A549 (cell line): ENCODE data around the gene PAK2. TPM values are rescaled to one million over a fixed set of nuclear protein-coding genes. Genes with fewer than 3 reads are reported as not detected.
A peak's percentile ranks its signal among the peaks of the same experiment; 100 is the strongest.

ENCODE experiments used
- ATAC-seq, 2 experiments: fragments of 200-7000 bp in 1 of 2; fragments of >200 bp in 1 of 2; cut with Nextera tagmentation in 1 of 2; cut with Tn5 transposase in 1 of 2; 3 replicates each; pipeline versions ENCODE4 v1.8.0 to v1.9.1; 2018 to 2020; ENCODE audit warnings: mild to moderate bottlenecking in 1 of 2, moderate library complexity in 1 of 2
- CTCF ChIA-PET: fragments of 300-600 bp; sonication (Branson Sonifier 250); formaldehyde crosslinking; extraction: SDS; loops from one replicate; lab custom pipeline; 2021; ENCODE audit warnings: antibody characterized with exemption, inconsistent platforms; lab: Yijun Ruan, JAX
- POLR2A ChIA-PET: fragments of 350-600 bp; formaldehyde crosslinking; extraction: SDS; loops from one replicate; lab custom pipeline; 2021; ENCODE audit warnings: antibody characterized with exemption, inconsistent platforms; lab: Yijun Ruan, JAX
- DNase-seq, 2 experiments: peaks; one replicate each; pipeline versions ENCODE4 v3.0.0 to v3.0.0-alpha.2; 2011 to 2016; ENCODE audit warnings: low read depth in 1 of 2, low spot score in 1 of 2
- FAIRE-seq: peaks from 2 replicates; lab custom pipeline; 2011; peaks lifted over from hg19 to GRCh38; lab: Jason Lieb, UNC
- H3K27ac ChIP-seq, 2 experiments: fragments of >200 bp; sonication (Bioruptor Twin); formaldehyde crosslinking; 3 replicates each; pipeline ENCODE4 v1.5.1; 2016 to 2017
- H3K4me1 ChIP-seq: fragments of >200 bp; sonication (Bioruptor Twin); formaldehyde crosslinking; 3 replicates; pipeline ENCODE4 v1.6.1; 2016
- H3K4me2 ChIP-seq: fragments of >200 bp; sonication (Bioruptor Twin); formaldehyde crosslinking; 3 replicates; pipeline ENCODE4 v1.6.1; 2016
- H3K4me3 ChIP-seq: fragments of >200 bp; sonication (Bioruptor Twin); formaldehyde crosslinking; 3 replicates; pipeline ENCODE4 v1.5.1; 2016
- H3K9me3 ChIP-seq: fragments of >200 bp; sonication (Bioruptor Twin); formaldehyde crosslinking; 3 replicates; pipeline ENCODE4 v1.6.1; 2016
- BHLHE40 ChIP-seq: IDR thresholded peaks from 2 replicates; pipeline ENCODE4 v1.6.1; 2012; ENCODE audit warnings: low read depth, low read length, inconsistent platforms
- CBX2 ChIP-seq: fragments of 200-600 bp; sonication (generic); IDR thresholded peaks from 2 replicates; pipeline ENCODE4 v1.6.1; 2016; ENCODE audit warnings: low read depth, mild to moderate bottlenecking, borderline replicate concordance
- CBX8 ChIP-seq: fragments of 200-600 bp; sonication (generic); IDR thresholded peaks from 2 replicates; pipeline ENCODE4 v1.6.1; 2016
- CEBPB ChIP-seq, 2 experiments: fragments of >200 bp in 1 of 2; sonication (Bioruptor Twin) in 1 of 2; formaldehyde crosslinking in 1 of 2; IDR thresholded peaks; 2 replicates each; pipeline ENCODE4 v1.6.1; 2012 to 2016
- E2F6 ChIP-seq: IDR thresholded peaks from 2 replicates; pipeline ENCODE4 v1.6.1; 2012; ENCODE audit warnings: low read depth, borderline replicate concordance
- EHF ChIP-seq: fragments of 250-450 bp; sonication (Bioruptor Pico); IDR thresholded peaks from 2 replicates; pipeline ENCODE4 v1.5.0; 2020; ENCODE audit warnings: mild to moderate bottlenecking
- FOSL2 ChIP-seq, 2 experiments: fragments of 450-650 bp in 1 of 2; fragments of >200 bp in 1 of 2; sonication (Bioruptor Twin) in 1 of 2; formaldehyde crosslinking; IDR thresholded peaks; 2 replicates each; pipeline versions ENCODE4 v1.5.0 to v1.6.1; 2016 to 2020; ENCODE audit warnings: mild to moderate bottlenecking in 1 of 2, moderate library complexity in 1 of 2
- GATA3 ChIP-seq: IDR thresholded peaks from 2 replicates; pipeline ENCODE4 v1.6.1; 2012; ENCODE audit warnings: borderline replicate concordance
- HEYL ChIP-seq: fragments of 250-450 bp; sonication (Bioruptor Pico); IDR thresholded peaks from 2 replicates; pipeline ENCODE4 v1.8.0; 2021; ENCODE audit warnings: mild to moderate bottlenecking, moderate library complexity
- HOXA7 ChIP-seq: fragments of 250-450 bp; sonication (Bioruptor Pico); IDR thresholded peaks from 2 replicates; pipeline ENCODE4 v1.5.0; 2020; ENCODE audit warnings: mild to moderate bottlenecking, moderate library complexity
- HOXB13 ChIP-seq: fragments of 250-450 bp; sonication (Bioruptor Pico); IDR thresholded peaks from 2 replicates; pipeline ENCODE4 v1.5.0; 2020; ENCODE audit warnings: low read depth, mild to moderate bottlenecking, moderate library complexity
- JUNB ChIP-seq: fragments of >200 bp; sonication (Bioruptor Twin); formaldehyde crosslinking; IDR thresholded peaks from 2 replicates; pipeline ENCODE4 v1.6.1; 2016
- MAFK ChIP-seq: fragments of 450-650 bp; IDR thresholded peaks from 2 replicates; pipeline ENCODE4 v1.6.1; 2014; ENCODE audit not compliant: partially characterized antibody
- NFE2L2 ChIP-seq: fragments of 150-350 bp; conservative IDR thresholded peaks from 2 replicates; pipeline ENCODE4 v1.6.1; 2014; ENCODE audit warnings: low read length
- NPAS2 ChIP-seq: fragments of 250-450 bp; sonication (Bioruptor Pico); IDR thresholded peaks from 2 replicates; pipeline ENCODE4 v1.8.0; 2022; ENCODE audit warnings: mild to moderate bottlenecking, moderate library complexity, borderline replicate concordance
- PHF8 ChIP-seq: fragments of 200-600 bp; sonication (generic); IDR thresholded peaks from 2 replicates; pipeline ENCODE4 v1.6.1; 2016; ENCODE audit warnings: low read depth, mild to moderate bottlenecking, antibody characterized with exemption, moderate library complexity, borderline replicate concordance
- POLR2AphosphoS2 ChIP-seq: conservative IDR thresholded peaks from 2 replicates; pipeline ENCODE4 v1.6.1; 2012; ENCODE audit warnings: low read length, improper control_type of control experiment, inconsistent platforms
- RAD21 ChIP-seq, 2 experiments: fragments of >200 bp in 1 of 2; sonication (Bioruptor Twin) in 1 of 2; formaldehyde crosslinking in 1 of 2; IDR thresholded peaks in 1 of 2; conservative IDR thresholded peaks in 1 of 2; 2 replicates in 1 of 2; 3 replicates in 1 of 2; pipeline ENCODE4 v1.6.1; 2012 to 2018; ENCODE audit warnings: inconsistent platforms in 1 of 2
- RFX5 ChIP-seq: fragments of 450-650 bp; IDR thresholded peaks from 2 replicates; pipeline ENCODE4 v1.7.1; 2014; ENCODE audit warnings: antibody characterized with exemption, mild to moderate bottlenecking, moderate library complexity
- RNF2 ChIP-seq: fragments of 200-600 bp; sonication (generic); IDR thresholded peaks from 2 replicates; pipeline ENCODE4 v1.6.1; 2016; ENCODE audit warnings: low read depth, mild to moderate bottlenecking, antibody characterized with exemption, moderate library complexity, borderline replicate concordance
- SMC3 ChIP-seq: fragments of >200 bp; sonication (Bioruptor Twin); formaldehyde crosslinking; IDR thresholded peaks from 3 replicates; pipeline ENCODE4 v1.6.1; 2018; ENCODE audit warnings: inconsistent platforms
- SREBF2 ChIP-seq: fragments of 450-650 bp; IDR thresholded peaks from 2 replicates; pipeline ENCODE4 v1.6.1; 2014; ENCODE audit warnings: mild to moderate bottlenecking, moderate library complexity
- TFCP2L1 ChIP-seq: fragments of 250-450 bp; sonication (Bioruptor Pico); IDR thresholded peaks from 2 replicates; pipeline ENCODE4 v1.5.0; 2021; ENCODE audit warnings: mild to moderate bottlenecking
- TP53 ChIP-seq: fragments of 250-450 bp; sonication (Bioruptor Pico); IDR thresholded peaks from 2 replicates; pipeline ENCODE4 v1.5.0; 2021; ENCODE audit warnings: mild to moderate bottlenecking, moderate library complexity
- ZC3H11A ChIP-seq: fragments of 450-650 bp; IDR thresholded peaks from 2 replicates; pipeline ENCODE4 v1.6.1; 2014; ENCODE audit warnings: antibody characterized with exemption, mild to moderate bottlenecking
- ZFP36 ChIP-seq: fragments of 450-650 bp; IDR thresholded peaks from 2 replicates; pipeline ENCODE4 v1.6.1; 2014; ENCODE audit warnings: borderline replicate concordance; ENCODE audit not compliant: partially characterized antibody
- ZNF302 ChIP-seq: fragments of 250-450 bp; sonication (Bioruptor Pico); IDR thresholded peaks from 2 replicates; pipeline ENCODE4 v1.9.0; 2021; ENCODE audit warnings: inconsistent platforms, mild to moderate bottlenecking, moderate library complexity
- WGBS: methylation state at CpG from one replicate; pipeline ENCODE4 v1.1.6; 2017; ENCODE audit errors: missing lambda C conversion rate; 5-methylcytosine and 5-hydroxymethylcytosine counted together
- polyA plus RNA-seq, 4 experiments: library from polyadenylated mRNA; depleted of rRNA in 3 of 4; stranded (reverse); fragments of >200 nt; fragmentation: RNase III in 1 of 4; extraction: RNeasy Plus Mini Kit Qiagen cat#74134 plus additional on column Dnase treatment in 1 of 4; gene quantifications; 2 replicates in 3 of 4; 3 replicates in 1 of 4; pipeline ENCODE4 v1.2.3, GENCODE V29; 2011 to 2017
- TF ChIP-seq, protein P1 (sequence below): fragments of 150-350 bp; IDR thresholded peaks from 2 replicates; pipeline ENCODE4 v1.6.1; 2014; ENCODE audit warnings: low read depth, mild to moderate bottlenecking, low read length

The PAK2 gene
- polyA plus RNA-seq, 2 of the 4 experiments (the other 2 are of a cell fraction) = 33.0 to 49.8 TPM

DNA sequence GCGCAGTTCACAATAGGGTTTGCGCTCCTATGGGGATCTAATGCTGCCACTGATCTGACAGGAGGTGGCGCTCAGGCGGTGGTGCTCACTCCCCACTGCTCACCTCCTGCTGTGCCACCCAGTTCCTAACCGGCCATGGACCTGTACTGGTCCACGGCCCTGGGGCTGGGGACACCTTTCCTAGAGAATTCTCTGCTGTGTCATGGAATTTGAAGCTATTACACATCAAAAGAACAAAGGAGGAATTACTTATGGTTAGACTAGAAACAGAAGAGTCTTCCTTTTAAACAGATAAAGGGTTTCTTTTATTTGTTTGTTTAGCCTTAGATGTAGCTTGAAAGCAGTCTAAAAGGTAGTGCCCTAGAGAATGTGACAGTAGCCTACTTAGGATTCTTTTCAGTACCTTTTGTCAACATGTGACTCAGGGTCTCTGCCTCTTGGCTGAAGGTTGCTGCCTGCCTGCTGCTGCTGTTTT lies 50.3 kb downstream of the PAK2 start:
- TF ChIP-seq RNF2 = no peak
- peak in 1 of 2 experiments; percentile 35; a peak in 3 of 5 replicates for TF ChIP-seq RAD21 (conservative IDR thresholded peaks at IDR 0.05 in 1 of 2, IDR thresholded peaks at IDR 0.05 in 1 of 2)
- TF ChIP-seq SMC3 = 0 out of 3 replicates have a peak, but pooled peaks have one; percentile 19
- ChIA-PET CTCF (interaction anchor here (0.6 to 1.5 kb wide), 2 partner anchors 15 to 28 kb away, joined by 3 read pairs; no protein-coding TSS in a partner anchor), POLR2A (no interaction called here)
- DNase-seq = peak; percentile 20 to 51
- FAIRE-seq = no peak
- H3K27ac ChIP-seq = peak overlapping the region in 1 of 2 experiments; percentile 63; a peak in 3 of 6 replicates
- H3K4me3 ChIP-seq = no peak overlapping the region
- peak overlapping the region; percentile 59 for H3K4me2 ChIP-seq
- H3K4me1 ChIP-seq = peaks cover 48% of the 10 kb centered on the region
- peaks cover 9% of the 10 kb centered on the region; the same call in 2 of the 3 replicates for H3K9me3 ChIP-seq
- ATAC-seq = peak; percentile 64 to 80; a peak in 4 of 6 replicates
- WGBS = 14% methylated on average over 4 of the region's 6 CpGs

- FAIRE-seq = no peak
- no peak for TF ChIP-seq JUNB
- TF ChIP-seq CBX8 = no peak
- no peak for TF ChIP-seq CBX2
- no peak for TF ChIP-seq NFE2L2
- TF ChIP-seq ZFP36 = no peak
- TF ChIP-seq HEYL (CRISPR knock-in tag) = no peak
- no peak for TF ChIP-seq SREBF2
- no peak for TF ChIP-seq ZNF302 (CRISPR knock-in tag)
- no peak for TF ChIP-seq RFX5
- no peak for TF ChIP-seq FOSL2 (IDR thresholded peaks at IDR 0.05)
- no peak for TF ChIP-seq FOSL2 (CRISPR knock-in tag; IDR thresholded peaks at IDR 0.05)
- TF ChIP-seq GATA3 = no peak
- TF ChIP-seq, protein P1, sequence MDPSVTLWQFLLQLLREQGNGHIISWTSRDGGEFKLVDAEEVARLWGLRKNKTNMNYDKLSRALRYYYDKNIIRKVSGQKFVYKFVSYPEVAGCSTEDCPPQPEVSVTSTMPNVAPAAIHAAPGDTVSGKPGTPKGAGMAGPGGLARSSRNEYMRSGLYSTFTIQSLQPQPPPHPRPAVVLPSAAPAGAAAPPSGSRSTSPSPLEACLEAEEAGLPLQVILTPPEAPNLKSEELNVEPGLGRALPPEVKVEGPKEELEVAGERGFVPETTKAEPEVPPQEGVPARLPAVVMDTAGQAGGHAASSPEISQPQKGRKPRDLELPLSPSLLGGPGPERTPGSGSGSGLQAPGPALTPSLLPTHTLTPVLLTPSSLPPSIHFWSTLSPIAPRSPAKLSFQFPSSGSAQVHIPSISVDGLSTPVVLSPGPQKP = no peak
- TF ChIP-seq, all 56 proteins: peak for 0
- DNase-seq (no peak), ATAC-seq (no peak)
- peak overlapping the region; percentile 59 for H3K4me2 ChIP-seq
- peaks cover 9% of the 10 kb centered on the region; the same call in 2 of the 3 replicates for H3K9me3 ChIP-seq
- H3K4me3 ChIP-seq = no peak overlapping the region
- POLR2A ChIA-PET = no interaction called here
- WGBS = 87% methylated on average over 6 of the region's 6 CpGs
- H3K27ac ChIP-seq = peak overlapping the region in 1 of 2 experiments; percentile 63; a peak in 3 of 6 replicates
- H3K4me1 ChIP-seq = peaks cover 48% of the 10 kb centered on the region
- CTCF ChIA-PET = no interaction called here
Observed at GRCh38 chr3:196790636-196791035, 51.0 kb downstream of the PAK2 start.

GRCh38 chr3:196792771-196793170 lies 53.1 kb downstream of the PAK2 start:
- FAIRE-seq (no peak), DNase-seq (peak in 1 of 2 experiments; percentile 16), ATAC-seq (peak; percentile 28 to 47; a peak in 5 of 6 replicates)
- Histone ChIP-seq H3K4me2 (peak overlapping the region; percentile 89), H3K4me1 (peaks cover 43% of the 10 kb centered on the region), H3K4me3 (0 out of 3 replicates have a peak overlapping the region, but pooled peaks have one; percentile 21), H3K27ac (peak overlapping the region; percentile 69 to 86), H3K9me3 (peaks cover 9% of the 10 kb centered on the region; the same call in 1 of the 3 replicates)
- CTCF ChIA-PET = no interaction called here
- POLR2A ChIA-PET = interaction anchor here (1.0 kb wide), 1 partner anchor 81 kb away, joined by 3 read pairs; the partner anchor contains the start of genes CEP19 and PIGX
- no peak for TF ChIP-seq PHF8
- peak; percentile 11 to 26; a peak in 1 of 4 replicates for TF ChIP-seq CEBPB (IDR thresholded peaks at IDR 0.05)
- no peak for TF ChIP-seq BHLHE40
- WGBS = 41% methylated on average over 5 of the region's 5 CpGs

- Histone ChIP-seq H3K4me1 (peaks cover 40% of the 10 kb centered on the region), H3K4me2 (peak overlapping the region; percentile 89), H3K9me3 (peaks cover 9% of the 10 kb centered on the region; the same call in 1 of the 3 replicates), H3K4me3 (no peak overlapping the region), H3K27ac (peak overlapping the region; percentile 69 to 86; a peak in 5 of 6 replicates)
- ChIA-PET CTCF (no interaction called here), POLR2A (interaction anchor here (1.0 kb wide), 1 partner anchor 81 kb away, joined by 3 read pairs; the partner anchor contains the start of genes CEP19 and PIGX)
- 0% methylated on average over 1 of the region's 1 CpG for WGBS
- ATAC-seq = peak; percentile 82 to 84
- no peak for FAIRE-seq
- DNase-seq = peak; percentile 60 to 69
- TF ChIP-seq TP53 (CRISPR knock-in tag) (no peak), FOSL2 (IDR thresholded peaks at IDR 0.05) (no peak), FOSL2 (CRISPR knock-in tag; IDR thresholded peaks at IDR 0.05) (peak; percentile 57; the same call in 1 of the 2 replicates), POLR2AphosphoS2 (no peak), EHF (CRISPR knock-in tag) (no peak), HOXB13 (CRISPR knock-in tag) (no peak), ZC3H11A (no peak), NPAS2 (CRISPR knock-in tag) (no peak), MAFK (peak; percentile 98), CEBPB (IDR thresholded peaks at IDR 0.05) (no peak), TFCP2L1 (CRISPR knock-in tag) (no peak), HOXA7 (CRISPR knock-in tag) (no peak), NFE2L2 (no peak), E2F6 (no peak)
Observed at GRCh38 chr3:196793246-196793645, 53.6 kb downstream of the PAK2 start.
